ENCODE measurements around the gene MEIS1. TPM values are rescaled to one million over a fixed set of nuclear protein-coding genes. Genes with fewer than 3 reads are reported as not detected.

The MEIS1 gene
- total RNA-seq, 1 experiment from 2014 or later, result 0.66 TPM

GRCh38 chr2:66576311-66576560, 141.3 kb downstream of the MEIS1 start:
- TF ChIP-seq, protein P1, sequence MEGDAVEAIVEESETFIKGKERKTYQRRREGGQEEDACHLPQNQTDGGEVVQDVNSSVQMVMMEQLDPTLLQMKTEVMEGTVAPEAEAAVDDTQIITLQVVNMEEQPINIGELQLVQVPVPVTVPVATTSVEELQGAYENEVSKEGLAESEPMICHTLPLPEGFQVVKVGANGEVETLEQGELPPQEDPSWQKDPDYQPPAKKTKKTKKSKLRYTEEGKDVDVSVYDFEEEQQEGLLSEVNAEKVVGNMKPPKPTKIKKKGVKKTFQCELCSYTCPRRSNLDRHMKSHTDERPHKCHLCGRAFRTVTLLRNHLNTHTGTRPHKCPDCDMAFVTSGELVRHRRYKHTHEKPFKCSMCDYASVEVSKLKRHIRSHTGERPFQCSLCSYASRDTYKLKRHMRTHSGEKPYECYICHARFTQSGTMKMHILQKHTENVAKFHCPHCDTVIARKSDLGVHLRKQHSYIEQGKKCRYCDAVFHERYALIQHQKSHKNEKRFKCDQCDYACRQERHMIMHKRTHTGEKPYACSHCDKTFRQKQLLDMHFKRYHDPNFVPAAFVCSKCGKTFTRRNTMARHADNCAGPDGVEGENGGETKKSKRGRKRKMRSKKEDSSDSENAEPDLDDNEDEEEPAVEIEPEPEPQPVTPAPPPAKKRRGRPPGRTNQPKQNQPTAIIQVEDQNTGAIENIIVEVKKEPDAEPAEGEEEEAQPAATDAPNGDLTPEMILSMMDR (conservative IDR thresholded peaks at IDR 0.05), result no peak
- Histone ChIP-seq H3K27me3 (ENCODE audit: insufficient read depth, low read length) (peaks cover 43% of the 10 kb centered on the region), H3K56ac (ENCODE audit: insufficient read length, low read depth, low read length) (no peak overlapping the region), H3K4me1 (ENCODE audit: insufficient read depth, low read length) (peaks cover 6% of the 10 kb centered on the region; the same call in 1 of the 2 replicates), H2BK15ac (ENCODE audit: low read depth, low read length) (no peak overlapping the region), H2BK20ac (ENCODE audit: low read depth, low read length, poor library complexity, severe bottlenecking) (no peak overlapping the region), H4K8ac (replicated peaks; ENCODE audit: insufficient read length, low read depth, low read length) (no peak overlapping the region), H3K18ac (ENCODE audit: insufficient read length, low read depth, low read length) (no peak overlapping the region), H3K4me2 (ENCODE audit: insufficient read depth, insufficient read length, low read length) (peak overlapping the region; percentile 74), H4K5ac (ENCODE audit: insufficient read length, low read depth, low read length) (no peak overlapping the region), H2AK5ac (ENCODE audit: insufficient read length, low read length) (no peak overlapping the region), H2BK12ac (ENCODE audit: insufficient read length, low read depth, low read length) (no peak overlapping the region), H3K14ac (ENCODE audit: insufficient read depth, low read length) (no peak overlapping the region), H3K9me3 (ENCODE audit: control insufficient read depth, low read depth, low read length) (no peaks in the 10 kb centered on the region), H2AFZ (ENCODE audit: low read length) (no peak overlapping the region), H3T11ph (ENCODE audit: low read length) (no peak overlapping the region), H3K9ac (ENCODE audit: extremely low read depth, insufficient read length, low read length) (no peak overlapping the region), H4K91ac (ENCODE audit: insufficient read length, low read depth, low read length) (no peak overlapping the region), H3K79me1 (ENCODE audit: insufficient read depth, low read depth, low read length, poor library complexity, severe bottlenecking) (no peaks in the 10 kb centered on the region), H3K23me2 (ENCODE audit: insufficient read length, low read depth, low read length, poor library complexity, severe bottlenecking) (peaks cover 35% of the 10 kb centered on the region), H3K4ac (ENCODE audit: low read depth, low read length) (no peak overlapping the region), H2BK5ac (ENCODE audit: insufficient read length, low read length) (no peak overlapping the region), H3K27ac (ENCODE audit: insufficient read length, low read depth, low read length) (no peak overlapping the region), H3K79me2 (ENCODE audit: insufficient read depth, low read length) (no peaks in the 10 kb centered on the region), H4K20me1 (ENCODE audit: control insufficient read depth, insufficient read depth, insufficient read length) (no peaks in the 10 kb centered on the region), H3K23ac (ENCODE audit: insufficient read length, low read depth, low read length) (no peak overlapping the region), H2BK120ac (ENCODE audit: low read depth, low read length, poor library complexity, severe bottlenecking) (no peak overlapping the region)
- no peak overlapping the region; a peak in 1 of 7 replicates for H3K27ac Mint-ChIP-seq
- H3K9me3 Mint-ChIP-seq, result peaks cover 0 to 10% of the 10 kb centered on the region in 2 experiments; a peak in 2 of 5 replicates
- peak overlapping the region; percentile 44 to 83 for H3K4me3 Mint-ChIP-seq
- H3K27me3 Mint-ChIP-seq (ENCODE audit: low read depth), result peaks cover 15% of the 10 kb centered on the region
- peaks cover 44 to 52% of the 10 kb centered on the region in 2 experiments for H3K4me1 Mint-ChIP-seq
- H3K36me3 Mint-ChIP-seq (ENCODE audit: insufficient read depth in 1 of 3, low read depth in 3 of 3), result no peaks in the 10 kb centered on the region; a peak in 1 of 7 replicates
- peak; percentile 55 for DNase-seq
- no CpG with 5 or more reads among the region's 11 CpGs for WGBS (ENCODE audit: extremely low coverage, insufficient read length, low lambda C conversion rate)

Measured in H9 (cell line).